ENCODE results near the gene RNF181. TPM values are rescaled to one million over a fixed set of nuclear protein-coding genes. Genes with fewer than 3 reads are reported as not detected.
A peak's percentile ranks its signal among the peaks of the same experiment; 100 is the strongest.
"Not testable (repeated sequence)": the region's sequence is repeated elsewhere in the genome, so short reads cannot be mapped to it uniquely, and the experiment has no call there.

Gene RNF181
- total RNA-seq, 1 donor from 2014 or later, result 157 TPM

DNA sequence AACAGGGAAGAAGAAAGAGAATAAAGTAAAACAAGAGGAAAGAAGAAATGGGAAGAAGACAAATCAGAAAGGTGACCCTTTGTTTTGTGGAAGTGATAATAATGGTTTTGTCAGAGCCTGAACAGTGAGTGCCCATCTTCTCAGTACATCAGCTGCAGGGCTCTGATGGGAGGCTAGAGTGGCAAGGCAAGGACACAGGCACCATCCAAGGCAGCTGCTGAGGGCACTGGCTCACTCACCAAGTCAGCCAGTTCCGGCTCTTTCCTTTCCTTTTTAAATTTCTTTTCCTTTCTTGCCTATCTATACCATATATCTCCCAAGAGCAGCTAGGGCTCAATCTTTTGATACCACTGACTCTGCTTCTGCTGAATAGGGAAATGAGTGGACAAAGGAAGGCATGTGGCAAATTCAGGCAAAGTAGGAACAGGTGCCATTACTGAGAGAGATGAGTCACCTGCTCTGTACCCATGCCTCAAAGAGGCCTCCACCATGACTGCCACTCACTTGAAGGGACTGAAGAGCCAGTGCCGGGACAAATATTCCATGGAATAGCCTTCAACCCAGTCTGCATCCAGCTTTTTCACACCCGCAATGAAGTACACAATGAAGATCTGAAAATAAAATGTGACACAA lies 40.4 kb upstream of the RNF181 start:
- H3K36me3 ChIP-seq, result peaks cover 38 to 73% of the 10 kb centered on the region in 2 donors
- intact Hi-C loops (cut with DNase I), result no loop called here

DNA sequence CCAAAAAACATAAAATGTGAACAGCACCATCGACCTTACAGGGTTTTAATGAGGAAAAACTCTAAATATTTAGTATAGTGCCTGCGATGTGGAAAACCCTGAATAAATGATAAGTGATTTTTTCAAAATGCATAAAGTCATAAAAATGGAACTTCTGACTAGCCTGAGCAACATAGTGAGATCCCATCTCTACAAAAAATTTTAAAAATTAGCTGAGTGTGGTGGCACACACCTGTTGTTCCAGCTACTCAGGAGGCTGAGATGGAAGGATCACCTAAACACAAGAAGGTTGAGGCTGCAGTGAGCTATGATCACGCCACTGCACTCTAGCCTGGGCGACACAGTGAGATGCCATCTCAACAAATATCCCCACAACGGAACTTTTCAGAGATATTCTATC lies 38.4 kb upstream of the RNF181 start:
- DNase-seq (ENCODE audit: low spot score in 2 of 2), result no peak
- H3K9me3 ChIP-seq, result no peaks in the 10 kb centered on the region
- TF ChIP-seq, protein P1, sequence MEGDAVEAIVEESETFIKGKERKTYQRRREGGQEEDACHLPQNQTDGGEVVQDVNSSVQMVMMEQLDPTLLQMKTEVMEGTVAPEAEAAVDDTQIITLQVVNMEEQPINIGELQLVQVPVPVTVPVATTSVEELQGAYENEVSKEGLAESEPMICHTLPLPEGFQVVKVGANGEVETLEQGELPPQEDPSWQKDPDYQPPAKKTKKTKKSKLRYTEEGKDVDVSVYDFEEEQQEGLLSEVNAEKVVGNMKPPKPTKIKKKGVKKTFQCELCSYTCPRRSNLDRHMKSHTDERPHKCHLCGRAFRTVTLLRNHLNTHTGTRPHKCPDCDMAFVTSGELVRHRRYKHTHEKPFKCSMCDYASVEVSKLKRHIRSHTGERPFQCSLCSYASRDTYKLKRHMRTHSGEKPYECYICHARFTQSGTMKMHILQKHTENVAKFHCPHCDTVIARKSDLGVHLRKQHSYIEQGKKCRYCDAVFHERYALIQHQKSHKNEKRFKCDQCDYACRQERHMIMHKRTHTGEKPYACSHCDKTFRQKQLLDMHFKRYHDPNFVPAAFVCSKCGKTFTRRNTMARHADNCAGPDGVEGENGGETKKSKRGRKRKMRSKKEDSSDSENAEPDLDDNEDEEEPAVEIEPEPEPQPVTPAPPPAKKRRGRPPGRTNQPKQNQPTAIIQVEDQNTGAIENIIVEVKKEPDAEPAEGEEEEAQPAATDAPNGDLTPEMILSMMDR (IDR thresholded peaks at IDR 0.05), result no peak
- peaks cover 28 to 58% of the 10 kb centered on the region in 2 donors for H3K36me3 ChIP-seq
- H3K4me3 ChIP-seq, result no peak overlapping the region
- peaks cover 3 to 14% of the 10 kb centered on the region in 2 donors for H3K4me1 ChIP-seq
- H3K27ac ChIP-seq, result no peak overlapping the region
- H3K27me3 ChIP-seq, result no peaks in the 10 kb centered on the region
- intact Hi-C loops (cut with DNase I), result no loop called here

More for the DNA sequence above, 40.4 kb upstream of the RNF181 start:
- no peaks in the 10 kb centered on the region for H3K27me3 ChIP-seq
- no peak overlapping the region for H3K27ac ChIP-seq
- DNase-seq (ENCODE audit: low spot score in 2 of 2), result no peak
- H3K4me3 ChIP-seq, result no peak overlapping the region
- TF ChIP-seq, protein P1 (IDR thresholded peaks at IDR 0.05), result no peak
- no peaks in the 10 kb centered on the region for H3K9me3 ChIP-seq
- H3K4me1 ChIP-seq, result peaks cover 0 to 5% of the 10 kb centered on the region in 2 donors

DNA sequence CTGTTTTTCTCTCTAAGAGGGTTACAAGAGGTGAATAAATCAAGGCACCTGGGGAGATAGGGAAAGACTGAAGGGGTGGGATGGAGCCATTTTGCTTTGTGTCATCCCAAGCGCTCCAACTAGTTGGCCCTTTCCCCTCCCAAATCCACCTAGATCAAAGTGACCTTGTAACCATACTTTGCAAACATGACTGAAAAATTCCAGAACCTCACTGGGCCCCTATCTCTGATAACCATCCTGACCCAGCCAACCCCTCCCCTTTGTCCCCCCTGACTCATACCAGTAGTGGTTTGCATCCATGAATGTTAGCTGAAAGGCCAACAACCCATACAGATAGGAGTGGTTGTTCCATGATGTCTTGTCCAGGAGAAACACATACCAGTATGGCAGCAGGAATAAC lies 37.4 kb upstream of the RNF181 start:
- Histone ChIP-seq H3K4me1 (peaks cover 3 to 16% of the 10 kb centered on the region in 2 donors), H3K9me3 (no peaks in the 10 kb centered on the region), H3K36me3 (peaks cover 20 to 49% of the 10 kb centered on the region in 2 donors), H3K4me3 (no peak overlapping the region), H3K27ac (no peak overlapping the region), H3K27me3 (no peaks in the 10 kb centered on the region)
- DNase-seq (ENCODE audit: low spot score in 2 of 2), result no peak
- intact Hi-C loops (cut with DNase I), result no loop called here
- TF ChIP-seq, protein P1 (IDR thresholded peaks at IDR 0.05), result no peak

DNA sequence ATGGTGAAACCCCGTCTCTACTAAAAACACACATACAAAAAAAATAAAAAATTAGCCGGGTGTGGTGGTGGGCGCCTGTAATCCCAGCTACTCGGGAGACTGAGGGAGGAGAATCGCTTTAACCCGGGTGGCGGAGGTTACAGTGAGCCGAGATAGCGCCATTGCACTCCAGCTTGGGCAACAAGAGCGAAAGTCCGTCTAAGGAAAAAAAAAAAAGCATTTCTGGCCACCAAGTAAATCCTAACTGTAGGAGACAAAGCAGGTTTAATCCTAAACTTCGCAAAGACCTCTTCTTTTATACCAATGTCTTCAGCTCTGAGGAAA lies 35.2 kb upstream of the RNF181 start:
- peaks cover 2 to 27% of the 10 kb centered on the region in 2 donors for H3K36me3 ChIP-seq
- intact Hi-C loops (cut with DNase I), result loop anchor here (2.0 kb wide), 3 partner anchors 22 to 56 kb away; partner anchors contain the start of genes MAT2A, USP39 and VAMP5
- DNase-seq (ENCODE audit: low spot score in 2 of 2); H3K27me3 ChIP-seq; H3K27ac ChIP-seq; H3K9me3 ChIP-seq: not testable (repeated sequence)
- H3K4me3 ChIP-seq, result peak overlapping the region; percentile 77 to 79
- H3K4me1 ChIP-seq, result peaks cover 3 to 16% of the 10 kb centered on the region in 2 donors

DNA sequence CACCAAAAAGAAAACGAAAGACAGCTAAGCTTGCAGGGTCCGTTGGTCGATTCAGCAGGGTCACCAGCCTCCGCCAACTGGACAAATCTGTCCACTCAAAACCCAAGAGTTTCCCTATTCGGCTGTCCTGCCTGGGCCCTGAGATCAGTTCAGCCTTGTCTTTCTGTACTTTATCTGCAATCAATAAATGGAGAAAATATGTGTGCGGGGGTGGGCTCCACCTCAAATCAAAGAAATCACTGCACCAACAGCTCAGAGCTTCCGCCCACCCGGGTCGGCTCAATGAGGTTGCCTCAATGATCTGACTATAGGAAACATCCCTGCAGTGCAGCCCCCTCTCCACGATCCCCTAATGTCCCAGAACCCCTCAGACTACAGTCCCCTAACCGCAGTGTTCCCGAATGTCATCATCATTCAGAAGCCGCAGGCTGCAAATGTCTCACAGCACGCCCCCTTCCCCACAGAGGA lies 34.7 kb upstream of the RNF181 start:
- H3K27me3 ChIP-seq, result no peaks in the 10 kb centered on the region
- TF ChIP-seq, protein P1 (IDR thresholded peaks at IDR 0.05), result no peak
- H3K4me1 ChIP-seq, result peaks cover 3 to 16% of the 10 kb centered on the region in 2 donors
- no peaks in the 10 kb centered on the region for H3K9me3 ChIP-seq
- H3K27ac ChIP-seq, result peak overlapping the region; percentile 76 to 86
- H3K36me3 ChIP-seq, result peaks cover 0 to 22% of the 10 kb centered on the region in 2 donors
- peak overlapping the region; percentile 77 to 79 for H3K4me3 ChIP-seq
- intact Hi-C loops (cut with DNase I), result loop anchor here (1.0 to 2.0 kb wide), 4 partner anchors 22 to 56 kb away; partner anchors contain the start of genes MAT2A, TMEM150A, USP39 and VAMP5
- DNase-seq (ENCODE audit: low spot score in 2 of 2), result no peak

Measured in ascending aorta (tissue), 2 donors.